HTERT RPE-1 (cell line): ENCODE measurements around the gene PIERCE2.
"Not testable (repeated sequence)": the region's sequence is repeated elsewhere in the genome, so short reads cannot be mapped to it uniquely, and the experiment has no call there.

Experiments used
- in situ Hi-C: fragments of 300-500 bp; cut with MboI; formaldehyde crosslinking; loops from 4 replicates; pipeline ENCODE4 v1.14.3; 2020; ENCODE audit warnings: low sequenced_read_pairs

PIERCE2 gene

GRCh38 chr15:55422089-55422488 is 13.8 kb downstream of the PIERCE2 start:
- in situ Hi-C loops, result no loop called here

- in situ Hi-C loops, result no loop called here
These were observed 26.9 kb downstream of the PIERCE2 start for GRCh38 chr15:55434989-55435825.

- in situ Hi-C loops, result not testable (repeated sequence)
These were observed 34.8 kb downstream of the PIERCE2 start for GRCh38 chr15:55443141-55443540.

DNA sequence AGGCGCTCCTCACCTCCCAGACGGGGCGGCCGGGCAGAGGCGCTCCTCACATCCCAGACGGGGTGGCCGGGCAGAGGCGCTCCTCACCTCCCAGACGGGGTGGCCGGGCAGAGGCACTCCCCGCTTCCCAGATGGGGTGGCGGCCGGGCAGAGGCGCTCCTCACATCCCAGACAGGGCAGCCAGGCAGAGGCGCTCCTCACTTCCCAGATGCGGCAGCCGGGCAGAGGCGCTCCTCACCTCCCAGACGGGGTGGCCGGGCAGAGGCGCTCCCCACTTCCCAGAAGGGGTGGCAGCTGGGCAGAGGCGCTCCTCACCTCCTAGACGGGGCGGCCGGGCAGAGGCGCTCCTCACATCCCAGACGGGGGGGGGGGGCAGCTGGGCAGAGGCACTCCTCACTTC is 37.6 kb downstream of the PIERCE2 start:
- in situ Hi-C loops, result not testable (repeated sequence)

- in situ Hi-C loops, result not testable (repeated sequence)
These were observed 38.2 kb downstream of the PIERCE2 start for GRCh38 chr15:55446379-55447029.

- in situ Hi-C loops, result not testable (repeated sequence)
These were observed 38.7 kb downstream of the PIERCE2 start for GRCh38 chr15:55447030-55447394.

GRCh38 chr15:55457401-55458022 is 49.2 kb downstream of the PIERCE2 start:
- in situ Hi-C loops, result no loop called here

DNA sequence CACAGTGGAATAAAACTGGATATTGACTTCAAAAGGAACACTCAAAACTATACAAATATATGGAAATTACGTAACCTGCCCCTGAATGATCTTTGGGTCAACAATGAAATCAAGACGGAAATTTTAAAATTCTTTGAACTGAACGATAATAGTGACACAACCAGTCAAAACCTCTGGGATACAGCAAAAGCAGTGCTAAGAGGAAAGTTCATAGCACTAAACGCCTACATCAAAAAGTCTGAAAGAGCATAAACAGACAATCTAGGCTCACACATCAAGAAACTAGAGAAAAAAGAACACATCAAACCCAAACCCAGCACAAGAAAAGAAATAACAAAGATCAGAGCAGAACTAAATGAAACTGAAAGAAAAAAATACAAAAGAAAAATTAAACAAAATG is 53.2 kb downstream of the PIERCE2 start:
- in situ Hi-C loops, result no loop called here

GRCh38 chr15:55468321-55468720 is 60.0 kb downstream of the PIERCE2 start:
- in situ Hi-C loops, result no loop called here
